ENCODE measurements around the gene TMCC2. TPM values are rescaled to one million over a fixed set of nuclear protein-coding genes. Genes with fewer than 3 reads are reported as not detected.

TMCC2 gene
- total RNA-seq, 1 experiment from 2014 or later: 11.9 TPM

GRCh38 chr1:205240569-205240968 lies 12.8 kb downstream of the TMCC2 start:
- no peak for DNase-seq (ENCODE audit: low spot score)

GRCh38 chr1:205241366-205242030 lies 13.8 kb downstream of the TMCC2 start:
- DNase-seq (ENCODE audit: low spot score): no peak

- no peak for DNase-seq (ENCODE audit: low spot score)
Observed at GRCh38 chr1:205243350-205244191, 15.8 kb downstream of the TMCC2 start.

GRCh38 chr1:205244384-205244783 lies 16.6 kb downstream of the TMCC2 start:
- DNase-seq (ENCODE audit: low spot score): no peak

GRCh38 chr1:205245096-205245495 lies 17.4 kb downstream of the TMCC2 start:
- no peak for DNase-seq (ENCODE audit: low spot score)

GRCh38 chr1:205246351-205247119 lies 18.8 kb downstream of the TMCC2 start:
- no peak for DNase-seq (ENCODE audit: low spot score)

- DNase-seq (ENCODE audit: low spot score): no peak
Observed at GRCh38 chr1:205247130-205247921, 19.6 kb downstream of the TMCC2 start.

GRCh38 chr1:205248793-205249601 lies 21.3 kb downstream of the TMCC2 start:
- no peak for DNase-seq (ENCODE audit: low spot score)

- DNase-seq (ENCODE audit: low spot score): no peak
Observed at GRCh38 chr1:205249651-205250050, 21.9 kb downstream of the TMCC2 start.

GRCh38 chr1:205250699-205251098 lies 23.0 kb downstream of the TMCC2 start:
- no peak for DNase-seq (ENCODE audit: low spot score)

- DNase-seq (ENCODE audit: low spot score): no peak
Observed at GRCh38 chr1:205251576-205251975, 23.8 kb downstream of the TMCC2 start.

- DNase-seq (ENCODE audit: low spot score): peak; percentile 90
Observed at GRCh38 chr1:205255941-205256780, 28.4 kb downstream of the TMCC2 start.

GRCh38 chr1:205256951-205257625 lies 29.3 kb downstream of the TMCC2 start:
- no peak for DNase-seq (ENCODE audit: low spot score)

- DNase-seq (ENCODE audit: low spot score): no peak
Observed at GRCh38 chr1:205257735-205258134, 30.0 kb downstream of the TMCC2 start.

GRCh38 chr1:205258261-205258691 lies 30.5 kb downstream of the TMCC2 start:
- DNase-seq (ENCODE audit: low spot score): peak; percentile 63

GRCh38 chr1:205258719-205259118 lies 31.0 kb downstream of the TMCC2 start:
- DNase-seq (ENCODE audit: low spot score): peak; percentile 84

GRCh38 chr1:205259324-205259832 lies 31.6 kb downstream of the TMCC2 start:
- DNase-seq (ENCODE audit: low spot score): no peak

GRCh38 chr1:205259998-205260397 lies 32.3 kb downstream of the TMCC2 start:
- no peak for DNase-seq (ENCODE audit: low spot score)

Data from A172 (cell line).